A172 (cell line): ENCODE data around the gene TNC. TPM values are rescaled to one million over a fixed set of nuclear protein-coding genes. Genes with fewer than 3 reads are reported as not detected.

Experiments used
- total RNA-seq: library from RNA; depleted of rRNA; stranded (reverse); fragments of >200 nt; shearing (Covaris generic); gene quantifications from 2 replicates; pipeline ENCODE4 v1.2.3, GENCODE V29; 2014; rRNA removed

TNC gene
- total RNA-seq, 1 experiment from 2014 or later = 1.4 TPM

Other genes with a start within 250 kb of the TNC start
- gene TNFSF8, start 187.6 kb downstream of the TNC start, total RNA-seq = not detected in 2 replicates